ENCODE data around the gene LCE5A. TPM values are rescaled to one million over a fixed set of nuclear protein-coding genes. Genes with fewer than 3 reads are reported as not detected.

The LCE5A gene
- polyA plus RNA-seq, 1 donor (not counting 4 experiments of a cell fraction or from before 2014, with no cell fraction given): not detected

DNA sequence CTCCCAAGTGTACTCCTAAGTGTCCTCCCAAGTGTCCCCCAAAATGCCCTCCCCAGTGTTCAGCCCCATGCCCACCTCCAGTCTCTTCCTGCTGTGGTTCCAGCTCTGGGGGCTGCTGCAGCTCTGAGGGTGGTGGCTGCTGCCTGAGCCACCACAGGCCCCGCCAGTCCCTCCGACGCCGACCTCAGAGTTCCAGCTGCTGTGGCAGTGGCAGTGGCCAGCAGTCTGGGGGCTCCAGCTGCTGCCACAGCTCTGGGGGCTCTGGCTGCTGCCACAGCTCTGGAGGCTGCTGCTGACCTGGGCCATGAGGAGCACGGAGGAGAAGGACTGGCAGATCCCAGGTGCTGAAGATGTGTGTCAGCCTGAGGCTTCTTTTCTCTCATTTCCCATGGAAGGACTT, 993 bp downstream of the LCE5A start:
- H3K79me2 ChIP-seq (ENCODE audit: control insufficient read depth, insufficient read depth, low read length): no peaks in the 10 kb centered on the region

GRCh38 chr1:152513081-152513480, 2.5 kb downstream of the LCE5A start:
- Histone ChIP-seq H3K27me3 (ENCODE audit: control insufficient read depth, extremely low read depth, insufficient read depth, low read length) (no peaks in the 10 kb centered on the region), H3K4me3 (ENCODE audit: control insufficient read depth in 2 of 3, extremely low read depth in 1 of 3, insufficient read depth in 2 of 3, low read depth in 1 of 3, low read length in 3 of 3) (no peak overlapping the region), H3K36me3 (ENCODE audit: control insufficient read depth in 2 of 2, extremely low read depth in 1 of 2, insufficient read depth in 2 of 2, low read length in 2 of 2) (no peaks in the 10 kb centered on the region), H3K4me1 (ENCODE audit: control insufficient read depth, extremely low read depth, insufficient read depth, low read length) (peaks cover 25% of the 10 kb centered on the region), H3K27ac (ENCODE audit: control insufficient read depth, insufficient read depth, low read length) (no peak overlapping the region), H3K9ac (ENCODE audit: control insufficient read depth, extremely low read depth, insufficient read depth, low read length) (no peak overlapping the region), H4K20me1 (ENCODE audit: control insufficient read depth, extremely low read depth, insufficient read depth, low read length) (no peaks in the 10 kb centered on the region), H3K9me3 (ENCODE audit: control insufficient read depth, low read depth, low read length) (no peaks in the 10 kb centered on the region), H3K9me1 (ENCODE audit: control insufficient read depth, extremely low read depth, insufficient read depth, low read length) (no peaks in the 10 kb centered on the region), H3K79me2 (ENCODE audit: control insufficient read depth, insufficient read depth, low read length) (no peaks in the 10 kb centered on the region), H2AFZ (ENCODE audit: control insufficient read depth, low read length) (no peak overlapping the region), H3K4me2 (ENCODE audit: control insufficient read depth, extremely low read depth, insufficient read depth, low read depth, low read length) (no peak overlapping the region)
- TF ChIP-seq, protein P1, sequence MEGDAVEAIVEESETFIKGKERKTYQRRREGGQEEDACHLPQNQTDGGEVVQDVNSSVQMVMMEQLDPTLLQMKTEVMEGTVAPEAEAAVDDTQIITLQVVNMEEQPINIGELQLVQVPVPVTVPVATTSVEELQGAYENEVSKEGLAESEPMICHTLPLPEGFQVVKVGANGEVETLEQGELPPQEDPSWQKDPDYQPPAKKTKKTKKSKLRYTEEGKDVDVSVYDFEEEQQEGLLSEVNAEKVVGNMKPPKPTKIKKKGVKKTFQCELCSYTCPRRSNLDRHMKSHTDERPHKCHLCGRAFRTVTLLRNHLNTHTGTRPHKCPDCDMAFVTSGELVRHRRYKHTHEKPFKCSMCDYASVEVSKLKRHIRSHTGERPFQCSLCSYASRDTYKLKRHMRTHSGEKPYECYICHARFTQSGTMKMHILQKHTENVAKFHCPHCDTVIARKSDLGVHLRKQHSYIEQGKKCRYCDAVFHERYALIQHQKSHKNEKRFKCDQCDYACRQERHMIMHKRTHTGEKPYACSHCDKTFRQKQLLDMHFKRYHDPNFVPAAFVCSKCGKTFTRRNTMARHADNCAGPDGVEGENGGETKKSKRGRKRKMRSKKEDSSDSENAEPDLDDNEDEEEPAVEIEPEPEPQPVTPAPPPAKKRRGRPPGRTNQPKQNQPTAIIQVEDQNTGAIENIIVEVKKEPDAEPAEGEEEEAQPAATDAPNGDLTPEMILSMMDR (optimal IDR thresholded peaks at IDR 0.05 in 1 of 3, IDR thresholded peaks at IDR 0.05 in 1 of 3, conservative IDR thresholded peaks at IDR 0.05 in 1 of 3; ENCODE audit: extremely low read depth in 1 of 3, insufficient read depth in 2 of 3, low read length in 3 of 3): no peak
- TF ChIP-seq EZH2 (IDR thresholded peaks at IDR 0.05; ENCODE audit: low read length): no peak
- no peak for FAIRE-seq
- dilution Hi-C loops (cut with MboI; ENCODE audit: extremely low pct_ligation_motif_present, low sequenced_read_pairs): no loop called here
- no peak for DNase-seq (ENCODE audit: low read depth, low spot score)

More for the DNA sequence above, 993 bp downstream of the LCE5A start:
- Histone ChIP-seq H3K4me1 (ENCODE audit: control insufficient read depth, extremely low read depth, insufficient read depth, low read length) (peaks cover 23% of the 10 kb centered on the region), H3K27ac (ENCODE audit: control insufficient read depth, insufficient read depth, low read length) (no peak overlapping the region), H3K9me1 (ENCODE audit: control insufficient read depth, extremely low read depth, insufficient read depth, low read length) (no peaks in the 10 kb centered on the region), H3K9me3 (ENCODE audit: control insufficient read depth, low read depth, low read length) (no peaks in the 10 kb centered on the region), H4K20me1 (ENCODE audit: control insufficient read depth, extremely low read depth, insufficient read depth, low read length) (no peaks in the 10 kb centered on the region), H3K27me3 (ENCODE audit: control insufficient read depth, extremely low read depth, insufficient read depth, low read length) (no peaks in the 10 kb centered on the region), H3K9ac (ENCODE audit: control insufficient read depth, extremely low read depth, insufficient read depth, low read length) (no peak overlapping the region), H3K36me3 (ENCODE audit: control insufficient read depth in 2 of 2, extremely low read depth in 1 of 2, insufficient read depth in 2 of 2, low read length in 2 of 2) (no peaks in the 10 kb centered on the region), H3K4me3 (ENCODE audit: control insufficient read depth in 2 of 3, extremely low read depth in 1 of 3, insufficient read depth in 2 of 3, low read depth in 1 of 3, low read length in 3 of 3) (no peak overlapping the region), H3K4me2 (ENCODE audit: control insufficient read depth, extremely low read depth, insufficient read depth, low read depth, low read length) (no peak overlapping the region), H2AFZ (ENCODE audit: control insufficient read depth, low read length) (no peak overlapping the region)
- TF ChIP-seq EZH2 (IDR thresholded peaks at IDR 0.05; ENCODE audit: low read length): no peak
- TF ChIP-seq, protein P1 (optimal IDR thresholded peaks at IDR 0.05 in 1 of 3, IDR thresholded peaks at IDR 0.05 in 1 of 3, conservative IDR thresholded peaks at IDR 0.05 in 1 of 3; ENCODE audit: extremely low read depth in 1 of 3, insufficient read depth in 2 of 3, low read length in 3 of 3): no peak
- dilution Hi-C loops (cut with MboI; ENCODE audit: extremely low pct_ligation_motif_present, low sequenced_read_pairs): no loop called here
- FAIRE-seq (no peak), DNase-seq (ENCODE audit: low read depth, low spot score) (no peak)
